ENCODE results near the gene HSPA4L.

HSPA4L gene

GRCh38 chr4:127791391-127791790, 9.3 kb downstream of the HSPA4L start:
- H3K36me3 ChIP-seq (ENCODE audit: insufficient read depth, low read length) = no peaks in the 10 kb centered on the region
- H3K4me2 ChIP-seq (ENCODE audit: low read length) = no peak overlapping the region
- no peaks in the 10 kb centered on the region for H3K27me3 ChIP-seq (ENCODE audit: control insufficient read depth, insufficient read depth, low read length)
- no peaks in the 10 kb centered on the region for H3K9me3 ChIP-seq (replicated peaks; ENCODE audit: low read length)
- no peak overlapping the region for H3K4me3 ChIP-seq (ENCODE audit: low read length)
- no peaks in the 10 kb centered on the region for H3K4me1 ChIP-seq (ENCODE audit: control insufficient read depth, insufficient read depth, low read length)
- no peak overlapping the region for H3K9ac ChIP-seq (ENCODE audit: low read depth, low read length)

GRCh38 chr4:127793528-127793927, 11.4 kb downstream of the HSPA4L start:
- H3K27me3 ChIP-seq (ENCODE audit: control insufficient read depth, insufficient read depth, low read length) = no peaks in the 10 kb centered on the region
- no peaks in the 10 kb centered on the region for H3K4me1 ChIP-seq (ENCODE audit: control insufficient read depth, insufficient read depth, low read length)
- no peak overlapping the region for H3K4me2 ChIP-seq (ENCODE audit: low read length)
- no peak overlapping the region for H3K4me3 ChIP-seq (ENCODE audit: low read length)
- no peaks in the 10 kb centered on the region for H3K36me3 ChIP-seq (ENCODE audit: insufficient read depth, low read length)
- H3K9me3 ChIP-seq (replicated peaks; ENCODE audit: low read length) = no peaks in the 10 kb centered on the region
- no peak overlapping the region for H3K9ac ChIP-seq (ENCODE audit: low read depth, low read length)

GRCh38 chr4:127799711-127800110, 17.6 kb downstream of the HSPA4L start:
- Histone ChIP-seq H3K27me3 (ENCODE audit: control insufficient read depth, insufficient read depth, low read length) (no peaks in the 10 kb centered on the region), H3K4me1 (ENCODE audit: control insufficient read depth, insufficient read depth, low read length) (no peaks in the 10 kb centered on the region), H3K4me2 (ENCODE audit: low read length) (no peak overlapping the region), H3K9me3 (replicated peaks; ENCODE audit: low read length) (no peaks in the 10 kb centered on the region), H3K4me3 (ENCODE audit: low read length) (no peak overlapping the region), H3K9ac (ENCODE audit: low read depth, low read length) (no peak overlapping the region), H3K36me3 (ENCODE audit: insufficient read depth, low read length) (no peaks in the 10 kb centered on the region)

- H3K9ac ChIP-seq (ENCODE audit: low read depth, low read length) = no peak overlapping the region
- no peaks in the 10 kb centered on the region for H3K36me3 ChIP-seq (ENCODE audit: insufficient read depth, low read length)
- H3K4me2 ChIP-seq (ENCODE audit: low read length) = no peak overlapping the region
- H3K9me3 ChIP-seq (replicated peaks; ENCODE audit: low read length) = no peaks in the 10 kb centered on the region
- no peak overlapping the region for H3K4me3 ChIP-seq (ENCODE audit: low read length)
- no peaks in the 10 kb centered on the region for H3K4me1 ChIP-seq (ENCODE audit: control insufficient read depth, insufficient read depth, low read length)
- no peaks in the 10 kb centered on the region for H3K27me3 ChIP-seq (ENCODE audit: control insufficient read depth, insufficient read depth, low read length)
These were observed 27.2 kb downstream of the HSPA4L start for GRCh38 chr4:127809173-127809800.

GRCh38 chr4:127810551-127810950, 28.4 kb downstream of the HSPA4L start:
- Histone ChIP-seq H3K27me3 (ENCODE audit: control insufficient read depth, insufficient read depth, low read length) (no peaks in the 10 kb centered on the region), H3K36me3 (ENCODE audit: insufficient read depth, low read length) (no peaks in the 10 kb centered on the region), H3K9ac (ENCODE audit: low read depth, low read length) (no peak overlapping the region), H3K4me2 (ENCODE audit: low read length) (no peak overlapping the region), H3K4me3 (ENCODE audit: low read length) (no peak overlapping the region), H3K4me1 (ENCODE audit: control insufficient read depth, insufficient read depth, low read length) (no peaks in the 10 kb centered on the region), H3K9me3 (replicated peaks; ENCODE audit: low read length) (no peaks in the 10 kb centered on the region)

- Histone ChIP-seq H3K9me3 (replicated peaks; ENCODE audit: low read length) (no peaks in the 10 kb centered on the region), H3K9ac (ENCODE audit: low read depth, low read length) (no peak overlapping the region), H3K36me3 (ENCODE audit: insufficient read depth, low read length) (no peaks in the 10 kb centered on the region), H3K4me2 (ENCODE audit: low read length) (no peak overlapping the region), H3K4me3 (ENCODE audit: low read length) (no peak overlapping the region), H3K27me3 (ENCODE audit: control insufficient read depth, insufficient read depth, low read length) (no peaks in the 10 kb centered on the region), H3K4me1 (ENCODE audit: control insufficient read depth, insufficient read depth, low read length) (no peaks in the 10 kb centered on the region)
These were observed 40.3 kb downstream of the HSPA4L start for GRCh38 chr4:127822430-127822829.

GRCh38 chr4:127828121-127828520, 46.0 kb downstream of the HSPA4L start:
- no peaks in the 10 kb centered on the region for H3K36me3 ChIP-seq (ENCODE audit: insufficient read depth, low read length)
- no peak overlapping the region for H3K4me2 ChIP-seq (ENCODE audit: low read length)
- no peak overlapping the region for H3K9ac ChIP-seq (ENCODE audit: low read depth, low read length)
- no peaks in the 10 kb centered on the region for H3K4me1 ChIP-seq (ENCODE audit: control insufficient read depth, insufficient read depth, low read length)
- H3K4me3 ChIP-seq (ENCODE audit: low read length) = no peak overlapping the region
- no peaks in the 10 kb centered on the region for H3K27me3 ChIP-seq (ENCODE audit: control insufficient read depth, insufficient read depth, low read length)
- H3K9me3 ChIP-seq (replicated peaks; ENCODE audit: low read length) = no peaks in the 10 kb centered on the region

GRCh38 chr4:127829014-127829413, 46.9 kb downstream of the HSPA4L start:
- Histone ChIP-seq H3K27me3 (ENCODE audit: control insufficient read depth, insufficient read depth, low read length) (no peaks in the 10 kb centered on the region), H3K4me1 (ENCODE audit: control insufficient read depth, insufficient read depth, low read length) (no peaks in the 10 kb centered on the region), H3K9me3 (replicated peaks; ENCODE audit: low read length) (no peaks in the 10 kb centered on the region), H3K4me2 (ENCODE audit: low read length) (no peak overlapping the region), H3K4me3 (ENCODE audit: low read length) (no peak overlapping the region), H3K36me3 (ENCODE audit: insufficient read depth, low read length) (no peaks in the 10 kb centered on the region), H3K9ac (ENCODE audit: low read depth, low read length) (no peak overlapping the region)

- H3K27me3 ChIP-seq (ENCODE audit: control insufficient read depth, insufficient read depth, low read length) = no peaks in the 10 kb centered on the region
- no peak overlapping the region for H3K4me2 ChIP-seq (ENCODE audit: low read length)
- no peak overlapping the region for H3K9ac ChIP-seq (ENCODE audit: low read depth, low read length)
- H3K4me1 ChIP-seq (ENCODE audit: control insufficient read depth, insufficient read depth, low read length) = no peaks in the 10 kb centered on the region
- no peaks in the 10 kb centered on the region for H3K9me3 ChIP-seq (replicated peaks; ENCODE audit: low read length)
- no peaks in the 10 kb centered on the region for H3K36me3 ChIP-seq (ENCODE audit: insufficient read depth, low read length)
- no peak overlapping the region for H3K4me3 ChIP-seq (ENCODE audit: low read length)
These were observed 50.5 kb downstream of the HSPA4L start for GRCh38 chr4:127832585-127832984.

- Histone ChIP-seq H3K4me1 (ENCODE audit: control insufficient read depth, insufficient read depth, low read length) (no peaks in the 10 kb centered on the region), H3K36me3 (ENCODE audit: insufficient read depth, low read length) (no peaks in the 10 kb centered on the region), H3K4me2 (ENCODE audit: low read length) (no peak overlapping the region), H3K27me3 (ENCODE audit: control insufficient read depth, insufficient read depth, low read length) (no peaks in the 10 kb centered on the region), H3K9ac (ENCODE audit: low read depth, low read length) (no peak overlapping the region), H3K4me3 (ENCODE audit: low read length) (no peak overlapping the region), H3K9me3 (replicated peaks; ENCODE audit: low read length) (no peaks in the 10 kb centered on the region)
These were observed 61.8 kb downstream of the HSPA4L start for GRCh38 chr4:127843704-127844600.

GRCh38 chr4:127844601-127845116, 62.5 kb downstream of the HSPA4L start:
- no peaks in the 10 kb centered on the region for H3K36me3 ChIP-seq (ENCODE audit: insufficient read depth, low read length)
- no peak overlapping the region for H3K4me2 ChIP-seq (ENCODE audit: low read length)
- peaks cover under 1% of the 10 kb centered on the region for H3K9me3 ChIP-seq (replicated peaks; ENCODE audit: low read length)
- no peaks in the 10 kb centered on the region for H3K4me1 ChIP-seq (ENCODE audit: control insufficient read depth, insufficient read depth, low read length)
- no peaks in the 10 kb centered on the region for H3K27me3 ChIP-seq (ENCODE audit: control insufficient read depth, insufficient read depth, low read length)
- no peak overlapping the region for H3K4me3 ChIP-seq (ENCODE audit: low read length)
- H3K9ac ChIP-seq (ENCODE audit: low read depth, low read length) = no peak overlapping the region
